Astrocyte of the spinal cord (primary cell): ENCODE measurements around the gene PPP1R2.

Source experiments
- DNase-seq: peaks from one replicate; pipeline ENCODE4 v3.0.0; 2011; ENCODE audit warnings: low read depth, low spot score
- H3K4me3 ChIP-seq: 2 replicates; pipeline ENCODE4 v1.5.1; 2011; ENCODE audit warnings: low read depth, mild to moderate bottlenecking, low read length, moderate library complexity
- in situ Hi-C: cut with HindIII; loops from 2 replicates; pipeline ENCODE4 v1.10.0; 2017; ENCODE audit warnings: low sequenced_read_pairs
- TF ChIP-seq, protein P1 (sequence below): IDR thresholded peaks from 2 replicates; pipeline ENCODE4 v1.5.1; 2012; ENCODE audit warnings: low read depth, mild to moderate bottlenecking, low read length, inconsistent platforms

The PPP1R2 gene

DNA sequence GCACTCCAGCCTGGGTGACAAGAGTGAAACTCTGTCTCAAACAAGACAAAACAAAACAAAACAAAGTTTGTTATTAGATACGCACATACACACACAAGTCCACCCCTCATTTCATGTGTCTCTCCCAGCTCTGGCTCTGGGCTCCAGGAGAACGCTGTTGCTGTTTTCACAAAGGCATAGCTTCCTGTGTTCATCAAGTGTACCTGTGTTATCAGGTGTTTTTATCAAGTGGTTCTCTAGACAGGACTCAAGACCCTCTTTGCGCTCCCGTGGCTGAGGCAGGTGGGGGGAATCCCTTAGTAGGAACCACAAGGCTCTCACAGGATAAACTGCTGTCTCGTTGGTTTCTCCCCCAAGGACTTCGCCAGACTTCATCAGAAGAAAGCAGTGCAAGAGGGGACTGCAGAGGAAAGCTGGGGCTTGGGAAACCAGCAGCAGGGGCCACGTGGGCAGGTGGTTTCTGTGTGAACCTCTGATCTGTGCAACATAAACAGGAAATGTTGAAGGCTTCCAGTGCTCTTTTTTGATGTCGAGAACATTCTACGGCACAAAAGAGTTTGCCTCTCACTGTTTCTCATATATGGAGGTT, 6.9 kb upstream of the PPP1R2 start:
- DNase-seq: no peak
- in situ Hi-C loops: no loop called here
- H3K4me3 ChIP-seq: no peak overlapping the region
- TF ChIP-seq, protein P1, sequence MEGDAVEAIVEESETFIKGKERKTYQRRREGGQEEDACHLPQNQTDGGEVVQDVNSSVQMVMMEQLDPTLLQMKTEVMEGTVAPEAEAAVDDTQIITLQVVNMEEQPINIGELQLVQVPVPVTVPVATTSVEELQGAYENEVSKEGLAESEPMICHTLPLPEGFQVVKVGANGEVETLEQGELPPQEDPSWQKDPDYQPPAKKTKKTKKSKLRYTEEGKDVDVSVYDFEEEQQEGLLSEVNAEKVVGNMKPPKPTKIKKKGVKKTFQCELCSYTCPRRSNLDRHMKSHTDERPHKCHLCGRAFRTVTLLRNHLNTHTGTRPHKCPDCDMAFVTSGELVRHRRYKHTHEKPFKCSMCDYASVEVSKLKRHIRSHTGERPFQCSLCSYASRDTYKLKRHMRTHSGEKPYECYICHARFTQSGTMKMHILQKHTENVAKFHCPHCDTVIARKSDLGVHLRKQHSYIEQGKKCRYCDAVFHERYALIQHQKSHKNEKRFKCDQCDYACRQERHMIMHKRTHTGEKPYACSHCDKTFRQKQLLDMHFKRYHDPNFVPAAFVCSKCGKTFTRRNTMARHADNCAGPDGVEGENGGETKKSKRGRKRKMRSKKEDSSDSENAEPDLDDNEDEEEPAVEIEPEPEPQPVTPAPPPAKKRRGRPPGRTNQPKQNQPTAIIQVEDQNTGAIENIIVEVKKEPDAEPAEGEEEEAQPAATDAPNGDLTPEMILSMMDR: no peak

DNA sequence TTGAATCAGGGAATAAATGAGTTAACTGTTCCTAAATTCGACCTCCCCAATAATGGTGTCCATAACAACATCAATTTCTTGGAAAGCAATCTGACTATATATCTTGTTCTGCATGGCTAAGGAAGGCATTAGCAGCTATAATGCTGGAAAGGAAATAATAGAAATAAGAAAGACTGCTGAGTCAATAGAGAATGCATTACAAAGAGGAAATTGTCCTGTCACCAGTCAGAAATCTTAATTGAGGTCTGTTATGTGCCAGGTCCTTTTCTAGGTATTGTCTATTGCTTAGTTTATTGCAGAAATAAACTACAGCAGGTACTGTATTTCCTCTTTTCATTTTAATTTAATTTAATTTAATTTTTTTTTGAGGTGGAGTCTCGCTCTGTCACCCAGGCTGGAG, 5.9 kb upstream of the PPP1R2 start:
- H3K4me3 ChIP-seq: no peak overlapping the region
- DNase-seq: no peak
- in situ Hi-C loops: no loop called here
- TF ChIP-seq, protein P1: no peak

GRCh38 chr3:195548501-195548900, 5.4 kb upstream of the PPP1R2 start:
- TF ChIP-seq, protein P1: no peak
- H3K4me3 ChIP-seq: no peak overlapping the region
- in situ Hi-C loops: no loop called here
- DNase-seq: no peak

GRCh38 chr3:195548006-195548405, 4.9 kb upstream of the PPP1R2 start:
- DNase-seq: no peak
- H3K4me3 ChIP-seq: no peak overlapping the region
- in situ Hi-C loops: no loop called here
- TF ChIP-seq, protein P1: no peak

- in situ Hi-C loops: no loop called here
- DNase-seq: peak; percentile 87
- TF ChIP-seq, protein P1: no peak
- H3K4me3 ChIP-seq: no peak overlapping the region
Observed at GRCh38 chr3:195546130-195546560, 3.0 kb upstream of the PPP1R2 start.

- in situ Hi-C loops: no loop called here
- no peak for DNase-seq
- H3K4me3 ChIP-seq: no peak overlapping the region
Observed at GRCh38 chr3:195544634-195545033, 1.5 kb upstream of the PPP1R2 start.

More at GRCh38 chr3:195544634-195545033, 1.5 kb upstream of the PPP1R2 start:
- TF ChIP-seq, protein P1: no peak
